ENCODE results near the gene MSL1. TPM values are rescaled to one million over a fixed set of nuclear protein-coding genes. Genes with fewer than 3 reads are reported as not detected.

The MSL1 gene
- total and polyA plus RNA-seq, 9 of the 15 experiments (the other 6 are each of a cell fraction or from before 2014, with no cell fraction given), result 13.8 to 120 (median 61.9) TPM

DNA sequence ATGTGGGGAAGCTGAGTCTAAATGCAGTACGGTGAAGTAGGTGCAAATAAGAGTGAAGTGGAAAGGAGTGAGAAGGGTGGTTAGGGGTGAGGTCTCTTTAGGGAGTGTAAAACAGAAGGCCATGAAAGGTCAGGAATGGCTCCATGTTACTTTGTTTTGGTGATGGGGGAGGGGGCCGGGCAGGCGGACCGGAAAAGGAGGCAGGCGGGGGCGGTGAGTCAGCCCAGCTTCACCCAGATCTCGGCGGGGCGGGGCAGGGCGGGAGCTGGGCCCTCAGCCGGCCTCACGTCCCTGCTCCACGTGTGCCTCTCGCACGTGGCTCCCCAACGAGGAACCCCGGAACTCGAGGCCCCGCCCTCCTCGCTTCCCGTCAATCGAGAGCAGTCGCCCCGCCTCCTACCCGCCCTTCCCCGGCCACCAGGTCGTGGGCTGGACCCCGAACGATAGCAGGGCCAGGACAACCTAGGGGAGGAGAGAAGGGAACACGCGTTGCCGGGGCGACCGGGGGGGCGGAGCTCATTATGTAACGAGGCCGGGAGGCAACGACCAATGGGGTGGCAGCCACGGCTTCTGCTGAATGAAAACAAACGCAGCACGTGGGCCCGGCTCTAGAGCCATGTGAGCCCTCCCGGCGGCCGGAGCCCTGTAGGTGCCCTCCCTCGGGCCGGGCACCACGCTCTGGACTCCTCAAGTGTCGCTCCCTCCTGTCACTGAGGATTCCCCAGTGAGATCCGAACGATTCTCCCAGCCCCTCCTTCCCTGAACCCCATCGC, 22.7 kb upstream of the MSL1 start (continued):
- no peak for TF ChIP-seq SREBF1 (IDR thresholded peaks at IDR 0.05; ENCODE audit: borderline replicate concordance, low read depth, low read length)
- peak; percentile 53 to 60; a peak in 3 of 4 replicates for TF ChIP-seq TRIM24 (IDR thresholded peaks at IDR 0.05)
- no peak for TF ChIP-seq THRAP3 (IDR thresholded peaks at IDR 0.05; ENCODE audit: borderline replicate concordance)
- TF ChIP-seq SIN3B (IDR thresholded peaks at IDR 0.05; ENCODE audit: low read depth), result no peak
- peak; percentile 100; the same call in 1 of the 2 replicates for TF ChIP-seq NFRKB (IDR thresholded peaks at IDR 0.05; ENCODE audit: low read depth)
- no peak for TF ChIP-seq MAFG (tag; conservative IDR thresholded peaks at IDR 0.05)
- TF ChIP-seq RAD21 (CRISPR knock-in tag; conservative IDR thresholded peaks at IDR 0.05 in 1 of 2, IDR thresholded peaks at IDR 0.05 in 1 of 2), result no peak
- TF ChIP-seq SMARCB1 (IDR thresholded peaks at IDR 0.05; ENCODE audit: insufficient read length, low read depth), result no peak
- no peak for TF ChIP-seq MCM2 (IDR thresholded peaks at IDR 0.05; ENCODE audit: low read depth)
- 0 out of 2 replicates have a peak, but pooled peaks have one; percentile 31 for TF ChIP-seq ZNF41 (CRISPR knock-in tag; conservative IDR thresholded peaks at IDR 0.05)
- TF ChIP-seq KLF16 (IDR thresholded peaks at IDR 0.05), result peak; percentile 55
- TF ChIP-seq, protein P1, sequence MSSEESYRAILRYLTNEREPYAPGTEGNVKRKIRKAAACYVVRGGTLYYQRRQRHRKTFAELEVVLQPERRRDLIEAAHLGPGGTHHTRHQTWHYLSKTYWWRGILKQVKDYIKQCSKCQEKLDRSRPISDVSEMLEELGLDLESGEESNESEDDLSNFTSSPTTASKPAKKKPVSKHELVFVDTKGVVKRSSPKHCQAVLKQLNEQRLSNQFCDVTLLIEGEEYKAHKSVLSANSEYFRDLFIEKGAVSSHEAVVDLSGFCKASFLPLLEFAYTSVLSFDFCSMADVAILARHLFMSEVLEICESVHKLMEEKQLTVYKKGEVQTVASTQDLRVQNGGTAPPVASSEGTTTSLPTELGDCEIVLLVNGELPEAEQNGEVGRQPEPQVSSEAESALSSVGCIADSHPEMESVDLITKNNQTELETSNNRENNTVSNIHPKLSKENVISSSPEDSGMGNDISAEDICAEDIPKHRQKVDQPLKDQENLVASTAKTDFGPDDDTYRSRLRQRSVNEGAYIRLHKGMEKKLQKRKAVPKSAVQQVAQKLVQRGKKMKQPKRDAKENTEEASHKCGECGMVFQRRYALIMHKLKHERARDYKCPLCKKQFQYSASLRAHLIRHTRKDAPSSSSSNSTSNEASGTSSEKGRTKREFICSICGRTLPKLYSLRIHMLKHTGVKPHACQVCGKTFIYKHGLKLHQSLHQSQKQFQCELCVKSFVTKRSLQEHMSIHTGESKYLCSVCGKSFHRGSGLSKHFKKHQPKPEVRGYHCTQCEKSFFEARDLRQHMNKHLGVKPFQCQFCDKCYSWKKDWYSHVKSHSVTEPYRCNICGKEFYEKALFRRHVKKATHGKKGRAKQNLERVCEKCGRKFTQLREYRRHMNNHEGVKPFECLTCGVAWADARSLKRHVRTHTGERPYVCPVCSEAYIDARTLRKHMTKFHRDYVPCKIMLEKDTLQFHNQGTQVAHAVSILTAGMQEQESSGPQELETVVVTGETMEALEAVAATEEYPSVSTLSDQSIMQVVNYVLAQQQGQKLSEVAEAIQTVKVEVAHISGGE (CRISPR knock-in tag; IDR thresholded peaks at IDR 0.05), result peak in 1 of 3 experiments; percentile 81; a peak in 2 of 6 replicates
- 0 out of 4 replicates have a peak, but pooled peaks of 1 of the 2 experiments have one; percentile 23 for TF ChIP-seq MLX (CRISPR knock-in tag; conservative IDR thresholded peaks at IDR 0.05)
- TF ChIP-seq, protein P2, sequence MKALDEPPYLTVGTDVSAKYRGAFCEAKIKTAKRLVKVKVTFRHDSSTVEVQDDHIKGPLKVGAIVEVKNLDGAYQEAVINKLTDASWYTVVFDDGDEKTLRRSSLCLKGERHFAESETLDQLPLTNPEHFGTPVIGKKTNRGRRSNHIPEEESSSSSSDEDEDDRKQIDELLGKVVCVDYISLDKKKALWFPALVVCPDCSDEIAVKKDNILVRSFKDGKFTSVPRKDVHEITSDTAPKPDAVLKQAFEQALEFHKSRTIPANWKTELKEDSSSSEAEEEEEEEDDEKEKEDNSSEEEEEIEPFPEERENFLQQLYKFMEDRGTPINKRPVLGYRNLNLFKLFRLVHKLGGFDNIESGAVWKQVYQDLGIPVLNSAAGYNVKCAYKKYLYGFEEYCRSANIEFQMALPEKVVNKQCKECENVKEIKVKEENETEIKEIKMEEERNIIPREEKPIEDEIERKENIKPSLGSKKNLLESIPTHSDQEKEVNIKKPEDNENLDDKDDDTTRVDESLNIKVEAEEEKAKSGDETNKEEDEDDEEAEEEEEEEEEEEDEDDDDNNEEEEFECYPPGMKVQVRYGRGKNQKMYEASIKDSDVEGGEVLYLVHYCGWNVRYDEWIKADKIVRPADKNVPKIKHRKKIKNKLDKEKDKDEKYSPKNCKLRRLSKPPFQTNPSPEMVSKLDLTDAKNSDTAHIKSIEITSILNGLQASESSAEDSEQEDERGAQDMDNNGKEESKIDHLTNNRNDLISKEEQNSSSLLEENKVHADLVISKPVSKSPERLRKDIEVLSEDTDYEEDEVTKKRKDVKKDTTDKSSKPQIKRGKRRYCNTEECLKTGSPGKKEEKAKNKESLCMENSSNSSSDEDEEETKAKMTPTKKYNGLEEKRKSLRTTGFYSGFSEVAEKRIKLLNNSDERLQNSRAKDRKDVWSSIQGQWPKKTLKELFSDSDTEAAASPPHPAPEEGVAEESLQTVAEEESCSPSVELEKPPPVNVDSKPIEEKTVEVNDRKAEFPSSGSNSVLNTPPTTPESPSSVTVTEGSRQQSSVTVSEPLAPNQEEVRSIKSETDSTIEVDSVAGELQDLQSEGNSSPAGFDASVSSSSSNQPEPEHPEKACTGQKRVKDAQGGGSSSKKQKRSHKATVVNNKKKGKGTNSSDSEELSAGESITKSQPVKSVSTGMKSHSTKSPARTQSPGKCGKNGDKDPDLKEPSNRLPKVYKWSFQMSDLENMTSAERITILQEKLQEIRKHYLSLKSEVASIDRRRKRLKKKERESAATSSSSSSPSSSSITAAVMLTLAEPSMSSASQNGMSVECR (CRISPR knock-in tag; IDR thresholded peaks at IDR 0.05), result peak; percentile 93
- TF ChIP-seq HMG20B (CRISPR knock-in tag; IDR thresholded peaks at IDR 0.05), result no peak
- no peak for TF ChIP-seq U2AF2 (optimal IDR thresholded peaks at IDR 0.05; ENCODE audit: low read depth, low read length)
- peak; percentile 79 for TF ChIP-seq ARID1B (IDR thresholded peaks at IDR 0.05)
- TF ChIP-seq HNRNPK (IDR thresholded peaks at IDR 0.05; ENCODE audit: low read depth, low read length, poor library complexity, severe bottlenecking), result no peak
- TF ChIP-seq ZKSCAN1 (IDR thresholded peaks at IDR 0.05; ENCODE audit: low read depth, low read length), result no peak
- no peak for TF ChIP-seq NFXL1 (CRISPR knock-in tag; IDR thresholded peaks at IDR 0.05)
